ENCODE results near the gene SCGB1C1.
A peak's percentile ranks its signal among the peaks of the same experiment; 100 is the strongest.

SCGB1C1 gene

DNA sequence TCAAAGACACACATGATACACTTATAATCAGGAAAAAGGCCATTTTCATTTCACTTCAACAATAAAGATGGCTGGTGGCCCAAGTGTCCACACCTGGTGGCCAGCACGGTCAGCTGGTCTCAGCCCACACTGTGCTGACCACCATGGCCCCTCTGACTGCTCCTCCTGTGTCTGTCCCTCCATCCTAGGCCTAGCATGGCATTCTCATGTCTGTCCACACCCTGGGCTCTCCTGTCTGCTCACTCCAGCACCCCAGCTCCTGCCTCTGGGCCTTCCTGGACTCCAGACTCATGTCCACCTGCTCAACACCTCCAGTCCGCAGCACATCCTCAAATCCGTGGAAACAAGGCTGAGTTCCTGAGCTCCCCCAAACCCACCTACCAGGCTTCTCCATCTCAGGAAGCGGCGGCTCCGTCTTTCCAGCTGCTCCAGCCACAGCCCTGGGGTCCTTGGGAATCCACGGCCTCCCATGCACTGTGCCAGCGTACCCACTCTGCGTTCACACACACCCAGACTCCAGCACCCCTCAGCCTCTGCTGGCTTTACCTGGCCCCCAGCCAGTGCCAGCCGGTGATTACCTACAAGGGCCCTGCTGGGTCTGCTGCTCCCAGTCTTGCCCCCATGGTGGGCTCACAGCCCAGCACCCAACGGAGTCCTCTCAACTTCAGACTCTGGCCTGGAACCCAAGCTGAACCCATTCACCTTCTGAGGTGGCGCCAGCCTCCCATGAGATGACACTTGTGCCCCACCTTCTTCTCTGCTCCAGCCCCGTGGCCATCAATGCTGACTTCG, 29.3 kb downstream of the SCGB1C1 start:
- no peak for TF ChIP-seq CTCF (IDR thresholded peaks at IDR 0.05; ENCODE audit: insufficient read depth, low read depth, low read length, missing control alignments)
- DNase-seq (ENCODE audit: low read depth): no peak
- H3K4me3 ChIP-seq (ENCODE audit: low read depth, low read length): no peak overlapping the region

GRCh38 chr11:223026-223789, 30.3 kb downstream of the SCGB1C1 start:
- DNase-seq (ENCODE audit: low read depth): no peak
- H3K4me3 ChIP-seq (ENCODE audit: low read depth, low read length): no peak overlapping the region
- TF ChIP-seq CTCF (IDR thresholded peaks at IDR 0.05; ENCODE audit: insufficient read depth, low read depth, low read length, missing control alignments): no peak

DNA sequence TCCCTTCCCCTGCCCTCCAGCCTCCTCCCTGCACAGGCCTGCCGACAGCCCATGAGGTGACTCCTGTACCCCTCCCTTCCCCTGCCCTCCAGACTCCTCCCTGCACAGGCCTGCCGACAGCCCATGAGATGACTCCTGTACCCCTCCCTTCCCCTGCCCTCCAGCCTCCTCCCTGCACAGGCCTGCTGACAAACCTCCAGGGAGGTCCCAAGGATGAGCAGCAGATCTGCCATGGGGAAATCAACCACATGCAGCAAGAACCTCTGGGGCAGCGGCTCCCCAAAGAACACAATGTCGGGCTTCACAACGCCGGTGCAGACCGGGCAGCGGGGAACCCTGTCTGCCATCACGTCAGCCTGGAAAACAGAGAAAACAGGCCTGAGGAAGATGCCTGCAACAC, 31.0 kb downstream of the SCGB1C1 start:
- no peak for DNase-seq (ENCODE audit: low read depth)
- no peak overlapping the region for H3K4me3 ChIP-seq (ENCODE audit: low read depth, low read length)
- no peak for TF ChIP-seq CTCF (IDR thresholded peaks at IDR 0.05; ENCODE audit: insufficient read depth, low read depth, low read length, missing control alignments)

- no peak for DNase-seq (ENCODE audit: low read depth)
- TF ChIP-seq CTCF (IDR thresholded peaks at IDR 0.05; ENCODE audit: insufficient read depth, low read depth, low read length, missing control alignments): no peak
- H3K4me3 ChIP-seq (ENCODE audit: low read depth, low read length): no peak overlapping the region
Measured at GRCh38 chr11:224424-224823, 31.5 kb downstream of the SCGB1C1 start.

DNA sequence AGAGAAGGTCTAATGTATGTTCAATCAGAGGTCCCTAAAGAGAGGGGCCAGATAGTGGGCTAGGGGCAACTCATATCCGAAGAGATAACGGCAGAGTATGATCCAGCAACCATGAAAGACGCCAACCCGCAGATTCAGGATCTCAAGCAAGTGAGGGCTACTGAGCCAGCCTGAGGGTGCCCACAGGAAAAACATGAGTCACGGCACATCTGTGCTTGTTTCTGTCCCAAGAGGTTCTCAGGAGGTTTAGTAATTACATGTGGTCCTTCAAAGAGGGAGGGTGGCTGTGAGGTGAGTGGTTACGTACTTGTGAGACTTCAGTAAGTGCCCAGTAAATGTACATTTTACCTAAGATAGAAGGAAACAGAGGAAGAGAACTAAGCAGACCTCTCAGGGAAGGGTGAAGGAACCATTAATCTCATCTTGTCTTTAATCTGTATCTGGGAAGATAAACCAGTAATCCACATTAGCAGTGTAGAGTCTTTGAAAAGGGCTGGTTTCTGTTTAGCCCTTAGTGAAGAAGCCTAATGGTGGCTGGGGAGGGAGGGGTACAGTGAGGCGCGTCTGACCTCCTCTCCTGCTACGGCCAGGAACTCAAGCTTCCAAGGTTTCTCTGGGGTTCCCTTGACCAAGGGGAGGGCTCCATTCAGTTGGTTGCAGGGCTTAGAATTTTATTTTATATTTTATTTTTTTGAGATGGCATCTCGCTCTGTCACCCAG, 33.0 kb downstream of the SCGB1C1 start:
- peak; percentile 81 for DNase-seq (ENCODE audit: low read depth)
- peak overlapping the region; percentile 10 for H3K4me3 ChIP-seq (ENCODE audit: low read depth, low read length)
- TF ChIP-seq CTCF (IDR thresholded peaks at IDR 0.05; ENCODE audit: insufficient read depth, low read depth, low read length, missing control alignments): no peak

GRCh38 chr11:227824-228379, 35.0 kb downstream of the SCGB1C1 start:
- no peak for DNase-seq (ENCODE audit: low read depth)
- TF ChIP-seq CTCF (IDR thresholded peaks at IDR 0.05; ENCODE audit: insufficient read depth, low read depth, low read length, missing control alignments): no peak
- no peak overlapping the region for H3K4me3 ChIP-seq (ENCODE audit: low read depth, low read length)
